B cell (primary cell): ENCODE data around the gene GLB1L. TPM values are rescaled to one million over a fixed set of nuclear protein-coding genes. Genes with fewer than 3 reads are reported as not detected.

ENCODE experiments used
- ATAC-seq: fragments of 200-7000 bp; cut with Tn5 transposase; one replicate; pipeline ENCODE4 v1.10.0; 2021; ENCODE audit warnings: low read depth, mild to moderate bottlenecking, moderate number of reproducible peaks, moderate library complexity
- CTCF ChIA-PET: fragments of 350-600 bp; sonication (Branson Sonifier 250); formaldehyde crosslinking; loops from one replicate; lab custom pipeline; 2021; ENCODE audit warnings: antibody characterized with exemption, inconsistent platforms; lab: Charles Lee
- POLR2A ChIA-PET: fragments of 350-600 bp; sonication (Branson Sonifier 250); formaldehyde crosslinking; loops from one replicate; lab custom pipeline; 2021; ENCODE audit warnings: antibody characterized with exemption; lab: Charles Lee
- DNase-seq: peaks from one replicate; pipeline ENCODE4 v3.0.0; 2013
- H2AFZ ChIP-seq: 2 replicates; pipeline ENCODE4 v1.6.1; 2012; ENCODE audit warnings: mild to moderate bottlenecking, low read depth, low read length; ENCODE audit not compliant: insufficient read depth, poor library complexity, severe bottlenecking
- H3K27ac ChIP-seq, 2 donors: 1 replicate in 1 of 2; 2 replicates in 1 of 2; pipeline ENCODE4 v1.5.1; 2012 to 2013; ENCODE audit warnings: low read length in 2 of 2, mild to moderate bottlenecking in 2 of 2, moderate library complexity in 1 of 2
- H3K27me3 ChIP-seq, 4 experiments: fragments of 200-600 bp in 1 of 4; sonication (generic) in 1 of 4; replicated peaks in 1 of 4; 1 replicate in 2 of 4; 2 replicates in 2 of 4; pipeline versions ENCODE4 v1.6.1 to v1.7.0; 2013 to 2016; ENCODE audit warnings: low read length in 3 of 4, mild to moderate bottlenecking in 2 of 4, mixed read lengths in 1 of 4, moderate library complexity in 1 of 4; ENCODE audit not compliant: insufficient read depth in 4 of 4, control insufficient read depth in 3 of 4; ENCODE audit errors: control extremely low read depth in 1 of 4
- H3K36me3 ChIP-seq, 2 experiments: replicated peaks in 1 of 2; 1 replicate in 1 of 2; 2 replicates in 1 of 2; pipeline versions ENCODE4 v1.6.1 to v1.7.1; 2013; ENCODE audit warnings: low read length in 1 of 2; ENCODE audit not compliant: insufficient read depth in 2 of 2, control insufficient read depth in 1 of 2; ENCODE audit errors: control extremely low read depth in 1 of 2, extremely low read depth in 1 of 2
- H3K4me1 ChIP-seq, 2 donors: fragments of 200-600 bp in 1 of 2; sonication (generic) in 1 of 2; 1 replicate in 1 of 2; 2 replicates in 1 of 2; pipeline versions ENCODE4 v1.5.1 to v1.6.1; 2013 to 2017; ENCODE audit warnings: low read length in 2 of 2; ENCODE audit not compliant: control insufficient read depth in 2 of 2, insufficient read depth in 2 of 2
- H3K4me2 ChIP-seq: replicated peaks from 2 replicates; pipeline ENCODE3; 2012; ENCODE audit warnings: mild to moderate bottlenecking, low read depth, low read length; ENCODE audit not compliant: poor library complexity, severe bottlenecking
- H3K4me3 ChIP-seq, 5 experiments: fragments of 200-600 bp in 1 of 5; sonication (generic) in 1 of 5; 1 replicate in 3 of 5; 2 replicates in 2 of 5; pipeline versions ENCODE4 v1.5.1 to v1.7.0; 2011 to 2016; ENCODE audit warnings: low read length in 4 of 5, mild to moderate bottlenecking in 4 of 5, low read depth in 2 of 5, control low read depth in 1 of 5, moderate library complexity in 1 of 5; ENCODE audit not compliant: insufficient read depth in 1 of 5; ENCODE audit errors: control extremely low read depth in 1 of 5, extremely low read depth in 1 of 5
- H3K79me2 ChIP-seq: fragments of 200-600 bp; sonication (generic); one replicate; pipeline ENCODE4 v1.6.0; 2016; ENCODE audit warnings: low read length; ENCODE audit not compliant: control insufficient read depth, insufficient read depth
- H3K9ac ChIP-seq: fragments of 200-600 bp; sonication (generic); 2 replicates; pipeline ENCODE4 v1.6.1; 2017; ENCODE audit warnings: mild to moderate bottlenecking, low read length, moderate library complexity
- H3K9me3 ChIP-seq, 3 donors: one replicate each; pipeline versions ENCODE4 v1.6.1 to v1.7.1; 2013; ENCODE audit warnings: low read length in 2 of 3; ENCODE audit not compliant: control insufficient read depth in 2 of 3, insufficient read depth in 1 of 3; ENCODE audit errors: control extremely low read depth in 1 of 3
- H4K20me1 ChIP-seq: 2 replicates; pipeline ENCODE4 v1.6.0; 2012; ENCODE audit warnings: mild to moderate bottlenecking, low read length; ENCODE audit not compliant: insufficient read depth, control insufficient read depth, poor library complexity, severe bottlenecking
- H3K27ac Mint-ChIP-seq: one replicate; pipeline ENCODE4 v1.8.0; 2021; ENCODE audit warnings: mixed read lengths
- H3K27me3 Mint-ChIP-seq: one replicate; pipeline ENCODE4 v1.8.0; 2021; ENCODE audit warnings: mixed read lengths
- H3K4me1 Mint-ChIP-seq: one replicate; pipeline ENCODE4 v1.8.0; 2021; ENCODE audit warnings: mixed read lengths
- H3K4me3 Mint-ChIP-seq: one replicate; pipeline ENCODE4 v1.8.0; 2021; ENCODE audit warnings: mixed read lengths
- H3K9me3 Mint-ChIP-seq: one replicate; pipeline ENCODE4 v1.8.0; 2022; ENCODE audit warnings: mixed read lengths; ENCODE audit not compliant: insufficient read depth
- CTCF ChIP-seq: fragments of 200-600 bp; IDR thresholded peaks from one replicate; pipeline ENCODE4 v1.8.0; 2022; ENCODE audit warnings: antibody characterized with exemption, mild to moderate bottlenecking
- WGBS: methylation state at CpG from one replicate; pipeline ENCODE4 v1.1.5; 2013; ENCODE audit warnings: missing lambda C conversion rate; ENCODE audit not compliant: insufficient coverage; 5-methylcytosine and 5-hydroxymethylcytosine counted together
- intact Hi-C: fragments of 100-400 bp; cut with micrococcal nuclease; formaldehyde crosslinking; loops from one replicate; pipeline ENCODE4 v1.10.0; 2022
- polyA plus RNA-seq: library from polyadenylated mRNA; depleted of rRNA; stranded (reverse); fragments of >200 nt; gene quantifications from 2 replicates; pipeline ENCODE4 v1.2.3, GENCODE V29; 2012
- total RNA-seq, 2 donors: library from RNA; stranded (reverse); fragments of 120-200 nt in 1 of 2; gene quantifications; 1 replicate in 1 of 2; 2 replicates in 1 of 2; pipeline versions ENCODE4 v1.2.3 to v1.2.4, GENCODE V29; 2013 to 2022

The GLB1L gene
- total and polyA plus RNA-seq, 2 donors (not counting 1 experiment from before 2014, with no cell fraction given): 2.4 to 4.1 TPM

GRCh38 chr2:219218732-219219701 lies 26.2 kb downstream of the GLB1L start, which contains the start of gene ABCB6:
TSS of gene ABCB6 (minus strand) at chr2:219218958. CDS start at chr2:219218673, 285 bp downstream.
- Mint-ChIP-seq H3K27ac (peak within 1 kb of the TSS; percentile 86), H3K27me3 (no peaks in the 10 kb centered on the region), H3K4me3 (peak within 1 kb of the TSS; percentile 87), H3K9me3 (no peaks in the 10 kb centered on the region), H3K4me1 (peaks cover 20% of the 10 kb centered on the region)
- no peak for TF ChIP-seq CTCF
- ChIA-PET POLR2A (interaction anchor here (0.7 to 3.0 kb wide), 8 partner anchors 11 to 76 kb away, joined by 3 to 30 read pairs (median 8); partner anchors contain the start of genes ANKZF1, ATG9A, CNPPD1 and DNAJB2), CTCF (interaction anchor here (1.0 to 4.3 kb wide), 8 partner anchors 13 to 76 kb away, joined by 3 to 26 read pairs (median 8); partner anchors contain the start of genes CNPPD1, SLC23A3, TUBA4B and ZFAND2B)
- Histone ChIP-seq H3K79me2 (no peaks in the 10 kb centered on the region), H4K20me1 (peaks cover 38% of the 10 kb centered on the region), H3K9me3 (no peaks in the 10 kb centered on the region), H3K4me1 (peaks cover 17 to 21% of the 10 kb centered on the region in 2 donors), H2AFZ (peak within 1 kb of the TSS; percentile 68), H3K27me3 (no peaks in the 10 kb centered on the region), H3K4me3 (peak within 1 kb of the TSS; percentile 51 to 74 (median 66)), H3K27ac (peak within 1 kb of the TSS; percentile 0 to 55), H3K36me3 (peaks cover 5 to 40% of the 10 kb centered on the region in 2 experiments), H3K4me2 (peak within 1 kb of the TSS; percentile 91), H3K9ac (peak within 1 kb of the TSS; percentile 68)
- DNase-seq: peak; percentile 92
- ATAC-seq: peak; percentile 95
- 19% methylated on average over 71 of the region's 71 CpGs for WGBS
- intact Hi-C loops: loop anchor here (1.0 to 2.0 kb wide), 6 partner anchors 10 to 76 kb away; partner anchors contain the start of genes ANKZF1, ATG9A, DNAJB2 and NHEJ1
